SK-N-SH (cell line): Measurements from ENCODE around the gene AMIGO1. TPM values are rescaled to one million over a fixed set of nuclear protein-coding genes. Genes with fewer than 3 reads are reported as not detected.

Source experiments
- CTCF ChIA-PET: fragments of 300-600, 350-600 bp; formaldehyde crosslinking; extraction: SDS; loops from one replicate; lab custom pipeline; 2021; lab: Yijun Ruan, JAX
- POLR2A ChIA-PET: fragments of 350-600 bp; sonication (Branson Sonifier 250); formaldehyde crosslinking; extraction: SDS; loops from one replicate; lab custom pipeline; 2020; ENCODE audit warnings: antibody characterized with exemption, inconsistent platforms; lab: Yijun Ruan, JAX
- DNase-seq: peaks from one replicate; pipeline ENCODE4 v3.0.0; 2012
- H2AFZ ChIP-seq: fragments of 200-600 bp; sonication (generic); 2 replicates; pipeline ENCODE4 v1.8.1; 2016; ENCODE audit warnings: antibody characterized with exemption, mild to moderate bottlenecking, low read depth
- H3F3A ChIP-seq: fragments of 200-600 bp; sonication (generic); replicated peaks from 2 replicates; pipeline ENCODE3; 2016; ENCODE audit warnings: antibody characterized with exemption, mild to moderate bottlenecking; ENCODE audit not compliant: insufficient read depth
- H3K27ac ChIP-seq, 2 experiments: fragments of 200-500 bp in 1 of 2; fragments of 200-600 bp in 1 of 2; sonication (Bioruptor generic) in 1 of 2; sonication (generic), shearing (Covaris generic) in 1 of 2; 2 replicates each; pipeline versions ENCODE4 v1.5.1 to v1.6.1; 2014 to 2016; ENCODE audit warnings: low read depth in 2 of 2, inconsistent platforms in 1 of 2, low read length in 1 of 2, mild to moderate bottlenecking in 1 of 2, mixed read lengths in 1 of 2
- H3K27me3 ChIP-seq: fragments of 200-600 bp; sonication (generic), shearing (Covaris generic); 2 replicates; pipeline ENCODE4 v1.6.1; 2016; ENCODE audit warnings: mixed run types; ENCODE audit not compliant: insufficient read depth
- H3K36me3 ChIP-seq, 2 experiments: fragments of 200-500 bp in 1 of 2; fragments of 200-600 bp in 1 of 2; sonication (Bioruptor generic) in 1 of 2; sonication (generic) in 1 of 2; replicated peaks in 1 of 2; 2 replicates each; pipeline versions ENCODE3 to v1.5.1; 2014 to 2016; ENCODE audit warnings: low read length in 1 of 2, mild to moderate bottlenecking in 1 of 2; ENCODE audit not compliant: insufficient read depth in 2 of 2, control insufficient read depth in 1 of 2
- H3K4me1 ChIP-seq, 2 experiments: fragments of 200-500 bp in 1 of 2; fragments of 200-600 bp in 1 of 2; sonication (Bioruptor generic) in 1 of 2; sonication (generic), shearing (Covaris generic) in 1 of 2; 2 replicates each; pipeline versions ENCODE4 v1.5.1 to v1.6.1; 2014 to 2016; ENCODE audit warnings: low read depth in 1 of 2, low read length in 1 of 2, mixed run types in 1 of 2; ENCODE audit not compliant: insufficient read depth in 2 of 2, control insufficient read depth in 1 of 2
- H3K4me2 ChIP-seq: fragments of 200-600 bp; sonication (generic), shearing (Covaris generic); 2 replicates; pipeline ENCODE4 v1.6.1; 2017; ENCODE audit warnings: mixed run types
- H3K4me3 ChIP-seq, 2 experiments: fragments of 200-500 bp in 1 of 2; fragments of 200-600 bp in 1 of 2; sonication (Bioruptor generic) in 1 of 2; sonication (generic), shearing (Covaris generic) in 1 of 2; 2 replicates each; pipeline versions ENCODE4 v1.5.1 to v1.8.1; 2014 to 2016; ENCODE audit warnings: low read depth in 2 of 2, inconsistent platforms in 1 of 2, low read length in 1 of 2, mild to moderate bottlenecking in 1 of 2, mixed read lengths in 1 of 2, moderate library complexity in 1 of 2
- H3K79me2 ChIP-seq: fragments of 200-600 bp; sonication (generic); 2 replicates; pipeline ENCODE4 v1.8.1; 2017; ENCODE audit warnings: mild to moderate bottlenecking; ENCODE audit not compliant: insufficient read depth
- H3K9ac ChIP-seq: fragments of 200-600 bp; sonication (generic); 2 replicates; pipeline ENCODE4 v1.6.1; 2017; ENCODE audit warnings: mixed run types
- H3K9me2 ChIP-seq: fragments of 200-600 bp; sonication (generic); 2 replicates; pipeline ENCODE4 v1.6.1; 2017; ENCODE audit warnings: mixed run types
- H3K9me3 ChIP-seq: fragments of 200-600 bp; sonication (generic); 2 replicates; pipeline ENCODE4 v1.6.1; 2017; ENCODE audit warnings: mixed run types, mild to moderate bottlenecking, moderate library complexity
- H4K20me1 ChIP-seq: fragments of 200-600 bp; sonication (generic); 2 replicates; pipeline ENCODE4 v1.6.1; 2017; ENCODE audit warnings: mild to moderate bottlenecking, mixed run types; ENCODE audit not compliant: insufficient read depth
- EP300 ChIP-seq, 2 experiments: IDR thresholded peaks; 2 replicates each; pipeline versions ENCODE4 v1.4.0 to v1.6.1; 2012; ENCODE audit warnings: borderline replicate concordance in 1 of 2, low read depth in 1 of 2, low read length in 1 of 2
- EZH2phosphoT487 ChIP-seq: fragments of 200-600 bp; sonication (generic); IDR thresholded peaks from 2 replicates; pipeline ENCODE4 v1.6.1; 2017; ENCODE audit warnings: low read depth, mixed run types, mild to moderate bottlenecking, antibody characterized with exemption, moderate library complexity, borderline replicate concordance
- FOXM1 ChIP-seq: IDR thresholded peaks from 2 replicates; pipeline ENCODE4 v1.4.0; 2012; ENCODE audit warnings: low read depth, mild to moderate bottlenecking
- GABPA ChIP-seq: IDR thresholded peaks from 2 replicates; pipeline ENCODE4 v1.4.0; 2012; ENCODE audit warnings: low read depth, mild to moderate bottlenecking
- GATA2 ChIP-seq: sonication (generic); formaldehyde crosslinking; IDR thresholded peaks from 2 replicates; pipeline ENCODE4 v1.5.0; 2020; ENCODE audit warnings: mild to moderate bottlenecking, missing genetic modification reagents
- JUND ChIP-seq: IDR thresholded peaks from 2 replicates; pipeline ENCODE4 v1.4.0; 2012
- MEF2A ChIP-seq: IDR thresholded peaks from 2 replicates; pipeline ENCODE4 v1.4.0; 2012; ENCODE audit warnings: low read depth, borderline replicate concordance
- NFIC ChIP-seq: IDR thresholded peaks from 2 replicates; pipeline ENCODE4 v1.4.0; 2012; ENCODE audit warnings: borderline replicate concordance
- POLR2AphosphoS5 ChIP-seq: IDR thresholded peaks from 2 replicates; pipeline ENCODE4 v1.6.1; 2012; ENCODE audit warnings: low read depth, low read length
- RAD21 ChIP-seq: IDR thresholded peaks from 2 replicates; pipeline ENCODE4 v1.6.1; 2012; ENCODE audit warnings: mild to moderate bottlenecking, low read length
- RFX5 ChIP-seq: IDR thresholded peaks from 2 replicates; pipeline ENCODE4 v1.6.1; 2012; ENCODE audit warnings: mild to moderate bottlenecking, improper control_type of control experiment, low read length
- SIN3A ChIP-seq: IDR thresholded peaks from 2 replicates; pipeline ENCODE4 v1.6.1; 2012; ENCODE audit warnings: low read depth, mild to moderate bottlenecking, low read length, moderate library complexity, borderline replicate concordance
- TCF12 ChIP-seq: IDR thresholded peaks from 2 replicates; pipeline ENCODE4 v1.4.0; 2012
- TEAD4 ChIP-seq: IDR thresholded peaks from 2 replicates; pipeline ENCODE4 v1.4.0; 2012; ENCODE audit warnings: mild to moderate bottlenecking, borderline replicate concordance; ENCODE audit not compliant: insufficient read depth
- ZBTB33 ChIP-seq: IDR thresholded peaks from 2 replicates; pipeline ENCODE4 v1.4.0; 2012; ENCODE audit warnings: low read depth, borderline replicate concordance
- WGBS: methylation state at CpG from one replicate; pipeline ENCODE4 v1.1.6; 2017; ENCODE audit warnings: low lambda C conversion rate; 5-methylcytosine and 5-hydroxymethylcytosine counted together
- polyA plus RNA-seq, 3 experiments: library from polyadenylated mRNA; depleted of rRNA; stranded (reverse); fragments of >200 nt; gene quantifications; 2 replicates each; pipeline ENCODE4 v1.2.3, GENCODE V29; 2012
- TF ChIP-seq, protein P1 (sequence below): fragments of 150-350 bp; IDR thresholded peaks from 2 replicates; pipeline ENCODE4 v1.6.1; 2016; ENCODE audit warnings: mild to moderate bottlenecking, low read depth, low read length
- TF ChIP-seq, protein P2 (sequence below): IDR thresholded peaks from 2 replicates; pipeline ENCODE4 v1.4.0; 2012; ENCODE audit warnings: low read depth
- TF ChIP-seq, protein P3 (sequence below): IDR thresholded peaks from 2 replicates; pipeline ENCODE4 v1.6.1; 2012; ENCODE audit warnings: mild to moderate bottlenecking, low read depth, low read length, moderate library complexity

The AMIGO1 gene
- polyA plus RNA-seq, 1 of the 3 experiments (the other 2 are of a cell fraction), result 0.95 TPM

- Histone ChIP-seq H3K4me1 (no peaks in the 10 kb centered on the region), H3K9me2 (no peaks in the 10 kb centered on the region), H3K9me3 (no peaks in the 10 kb centered on the region), H4K20me1 (no peaks in the 10 kb centered on the region), H3K79me2 (no peaks in the 10 kb centered on the region), H3K9ac (no peak overlapping the region), H3K4me3 (peak overlapping the region; percentile 36 to 50; a peak in 3 of 4 replicates), H3K4me2 (peak overlapping the region; percentile 71)
- TF ChIP-seq NFIC (no peak), GATA2 (CRISPR knock-in tag) (no peak), SIN3A (no peak), POLR2AphosphoS5 (no peak), EP300 (IDR thresholded peaks at IDR 0.05; ENCODE audit: borderline replicate concordance in 1 of 2, low read depth in 1 of 2, low read length in 1 of 2) (no peak), ZBTB33 (no peak)
- TF ChIP-seq, protein P1, sequence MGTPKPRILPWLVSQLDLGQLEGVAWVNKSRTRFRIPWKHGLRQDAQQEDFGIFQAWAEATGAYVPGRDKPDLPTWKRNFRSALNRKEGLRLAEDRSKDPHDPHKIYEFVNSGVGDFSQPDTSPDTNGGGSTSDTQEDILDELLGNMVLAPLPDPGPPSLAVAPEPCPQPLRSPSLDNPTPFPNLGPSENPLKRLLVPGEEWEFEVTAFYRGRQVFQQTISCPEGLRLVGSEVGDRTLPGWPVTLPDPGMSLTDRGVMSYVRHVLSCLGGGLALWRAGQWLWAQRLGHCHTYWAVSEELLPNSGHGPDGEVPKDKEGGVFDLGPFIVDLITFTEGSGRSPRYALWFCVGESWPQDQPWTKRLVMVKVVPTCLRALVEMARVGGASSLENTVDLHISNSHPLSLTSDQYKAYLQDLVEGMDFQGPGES, result no peak
- TF ChIP-seq, all 33 proteins: peak for 0
- peak overlapping the region; percentile 66; the same call in 1 of the 2 replicates for H2AFZ ChIP-seq
- no peaks in the 10 kb centered on the region for H3K36me3 ChIP-seq
- WGBS, result 19% methylated on average over 23 of the region's 24 CpGs
- no peak overlapping the region for H3K27ac ChIP-seq
- POLR2A ChIA-PET, result no interaction called here
- no peak for DNase-seq
- H3K27me3 ChIP-seq, result peaks cover 94% of the 10 kb centered on the region
- H3F3A ChIP-seq, result no peaks in the 10 kb centered on the region
- CTCF ChIA-PET, result interaction anchor here (1.2 kb wide), 1 partner anchor 66 kb away, joined by 4 read pairs; no protein-coding TSS in a partner anchor
These were observed 43.4 kb downstream of the AMIGO1 start for GRCh38 chr1:109466125-109466451.

- peaks cover 10% of the 10 kb centered on the region for H3K9me3 ChIP-seq
- no peaks in the 10 kb centered on the region for H3K36me3 ChIP-seq
- no peak overlapping the region for H3K27ac ChIP-seq
- ChIA-PET POLR2A (no interaction called here), CTCF (interaction anchor here (0.6 to 1.7 kb wide), 3 partner anchors 27 to 75 kb away, joined by 3 to 5 read pairs (median 4); no protein-coding TSS in a partner anchor)
- TF ChIP-seq, protein P2, sequence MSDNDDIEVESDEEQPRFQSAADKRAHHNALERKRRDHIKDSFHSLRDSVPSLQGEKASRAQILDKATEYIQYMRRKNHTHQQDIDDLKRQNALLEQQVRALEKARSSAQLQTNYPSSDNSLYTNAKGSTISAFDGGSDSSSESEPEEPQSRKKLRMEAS, result no peak
- TF ChIP-seq, protein P3, sequence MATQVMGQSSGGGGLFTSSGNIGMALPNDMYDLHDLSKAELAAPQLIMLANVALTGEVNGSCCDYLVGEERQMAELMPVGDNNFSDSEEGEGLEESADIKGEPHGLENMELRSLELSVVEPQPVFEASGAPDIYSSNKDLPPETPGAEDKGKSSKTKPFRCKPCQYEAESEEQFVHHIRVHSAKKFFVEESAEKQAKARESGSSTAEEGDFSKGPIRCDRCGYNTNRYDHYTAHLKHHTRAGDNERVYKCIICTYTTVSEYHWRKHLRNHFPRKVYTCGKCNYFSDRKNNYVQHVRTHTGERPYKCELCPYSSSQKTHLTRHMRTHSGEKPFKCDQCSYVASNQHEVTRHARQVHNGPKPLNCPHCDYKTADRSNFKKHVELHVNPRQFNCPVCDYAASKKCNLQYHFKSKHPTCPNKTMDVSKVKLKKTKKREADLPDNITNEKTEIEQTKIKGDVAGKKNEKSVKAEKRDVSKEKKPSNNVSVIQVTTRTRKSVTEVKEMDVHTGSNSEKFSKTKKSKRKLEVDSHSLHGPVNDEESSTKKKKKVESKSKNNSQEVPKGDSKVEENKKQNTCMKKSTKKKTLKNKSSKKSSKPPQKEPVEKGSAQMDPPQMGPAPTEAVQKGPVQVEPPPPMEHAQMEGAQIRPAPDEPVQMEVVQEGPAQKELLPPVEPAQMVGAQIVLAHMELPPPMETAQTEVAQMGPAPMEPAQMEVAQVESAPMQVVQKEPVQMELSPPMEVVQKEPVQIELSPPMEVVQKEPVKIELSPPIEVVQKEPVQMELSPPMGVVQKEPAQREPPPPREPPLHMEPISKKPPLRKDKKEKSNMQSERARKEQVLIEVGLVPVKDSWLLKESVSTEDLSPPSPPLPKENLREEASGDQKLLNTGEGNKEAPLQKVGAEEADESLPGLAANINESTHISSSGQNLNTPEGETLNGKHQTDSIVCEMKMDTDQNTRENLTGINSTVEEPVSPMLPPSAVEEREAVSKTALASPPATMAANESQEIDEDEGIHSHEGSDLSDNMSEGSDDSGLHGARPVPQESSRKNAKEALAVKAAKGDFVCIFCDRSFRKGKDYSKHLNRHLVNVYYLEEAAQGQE, result no peak
- TF ChIP-seq TEAD4 (no peak), TCF12 (no peak), MEF2A (no peak), GABPA (no peak), JUND (no peak), FOXM1 (no peak), RFX5 (no peak), SIN3A (no peak), EZH2phosphoT487 (no peak), RAD21 (no peak)
- TF ChIP-seq, protein P1, result no peak
- no peaks in the 10 kb centered on the region for H3K9me2 ChIP-seq
- DNase-seq, result no peak
- no peak overlapping the region for H3K4me2 ChIP-seq
- no peak overlapping the region for H3K4me3 ChIP-seq
- no peaks in the 10 kb centered on the region for H3K79me2 ChIP-seq
- no peak overlapping the region for H3K9ac ChIP-seq
- no peaks in the 10 kb centered on the region for H3F3A ChIP-seq
- H2AFZ ChIP-seq, result no peak overlapping the region
- H4K20me1 ChIP-seq, result no peaks in the 10 kb centered on the region
- peaks cover 38% of the 10 kb centered on the region for H3K27me3 ChIP-seq
- 31% methylated on average over 4 of the region's 4 CpGs for WGBS
- H3K4me1 ChIP-seq, result no peaks in the 10 kb centered on the region
These were observed 51.7 kb downstream of the AMIGO1 start for GRCh38 chr1:109457819-109458218.
